Prostate gland (tissue), 2 donors: Measurements from ENCODE around the gene ALDH1L1. TPM values are rescaled to one million over a fixed set of nuclear protein-coding genes. Genes with fewer than 3 reads are reported as not detected.

Experiments used
- DNase-seq: peaks from one replicate; pipeline ENCODE4 v3.0.0-alpha.2; 2019; ENCODE audit warnings: low spot score
- H3K27ac ChIP-seq, 2 donors: fragments of 200-600 bp; sonication (generic); 2 replicates each; pipeline ENCODE4 v1.5.1; 2017 to 2019
- H3K27me3 ChIP-seq: fragments of 200-600 bp; sonication (generic); replicated peaks from 2 replicates; pipeline ENCODE4 v1.5.1; 2019; ENCODE audit not compliant: insufficient read depth
- H3K36me3 ChIP-seq, 2 donors: fragments of 200-600 bp; sonication (generic); 1 replicate in 1 of 2; 2 replicates in 1 of 2; pipeline versions ENCODE4 v1.5.1 to v1.8.1; 2017 to 2019
- H3K4me1 ChIP-seq: fragments of 200-600 bp; sonication (generic); replicated peaks from 2 replicates; pipeline ENCODE4 v1.5.1; 2019
- H3K4me3 ChIP-seq, 2 donors: fragments of 200-600 bp; sonication (generic); 2 replicates each; pipeline ENCODE4 v1.5.1; 2017 to 2019
- H3K9me3 ChIP-seq: fragments of 200-600 bp; sonication (generic); 2 replicates; pipeline ENCODE4 v1.5.1; 2017
- CTCF ChIP-seq, 4 experiments: fragments of 200-600 bp in 2 of 4; fragments of 450-650 bp in 2 of 4; sonication (generic) in 2 of 4; IDR thresholded peaks; 1 replicate in 3 of 4; 2 replicates in 1 of 4; pipeline ENCODE4 v1.5.1; 2016 to 2019; ENCODE audit warnings: antibody characterized with exemption in 4 of 4, mild to moderate bottlenecking in 2 of 4, moderate library complexity in 2 of 4
- POLR2A ChIP-seq: fragments of 450-650 bp; IDR thresholded peaks from one replicate; pipeline ENCODE4 v1.6.1; 2016; ENCODE audit warnings: antibody characterized with exemption, mild to moderate bottlenecking
- POLR2AphosphoS5 ChIP-seq: sonication (generic); formaldehyde crosslinking; IDR thresholded peaks from one replicate; pipeline ENCODE4 v1.6.1; 2017; ENCODE audit warnings: antibody characterized with exemption
- WGBS: methylation state at CpG from one replicate; pipeline ENCODE4 v1.1.5; 2018; 5-methylcytosine and 5-hydroxymethylcytosine counted together
- intact Hi-C: fragments of 100-400 bp; cut with DNase I; formaldehyde crosslinking; loops from one replicate; pipeline ENCODE4 v1.14.2; 2022
- total RNA-seq, 2 donors: library from RNA; depleted of rRNA; stranded (reverse); fragments of >200 nt; gene quantifications; one replicate each; pipeline ENCODE4 v1.1.0, GENCODE V29; 2016

Gene ALDH1L1
- total RNA-seq = 10 to 100 TPM; 19.6 to 57.3 TPM

GRCh38 chr3:126180477-126181397, at the start of gene ALDH1L1:
TSS of gene ALDH1L1 (minus strand) at chr3:126180586. CDS start at chr3:126160979, 19,607 bp downstream.
- no peaks in the 10 kb centered on the region for H3K27me3 ChIP-seq
- TF ChIP-seq CTCF (IDR thresholded peaks at IDR 0.05) (peak in 2 of 4 experiments; percentile 6 to 8), POLR2A (peak; percentile 64), POLR2AphosphoS5 (peak; percentile 71)
- H3K4me1 ChIP-seq = no peaks in the 10 kb centered on the region
- intact Hi-C loops = no loop called here
- no peaks in the 10 kb centered on the region for H3K9me3 ChIP-seq
- H3K27ac ChIP-seq = peak within 1 kb of the TSS; percentile 82 to 83
- peak; percentile 90 for DNase-seq
- peak within 1 kb of the TSS; percentile 45 to 52 for H3K4me3 ChIP-seq
- 5% methylated on average over 54 of the region's 54 CpGs for WGBS
- H3K36me3 ChIP-seq = no peaks in the 10 kb centered on the region

- peak overlapping the region in 1 of 2 donors; percentile 2 for H3K27ac ChIP-seq
- no peak for DNase-seq
- H3K36me3 ChIP-seq = no peaks in the 10 kb centered on the region
- H3K4me1 ChIP-seq = no peaks in the 10 kb centered on the region
- TF ChIP-seq POLR2AphosphoS5 (no peak), POLR2A (no peak), CTCF (IDR thresholded peaks at IDR 0.05) (no peak)
- no peaks in the 10 kb centered on the region for H3K27me3 ChIP-seq
- H3K9me3 ChIP-seq = no peaks in the 10 kb centered on the region
- WGBS = 77% methylated on average over 1 of the region's 1 CpG
- intact Hi-C loops = no loop called here
- H3K4me3 ChIP-seq = no peak overlapping the region
These were observed 46.0 kb upstream of the ALDH1L1 start for GRCh38 chr3:126226374-126226773.

GRCh38 chr3:126216416-126216815, 36.0 kb upstream of the ALDH1L1 start:
- no peaks in the 10 kb centered on the region for H3K9me3 ChIP-seq

GRCh38 chr3:126213379-126214028, 33.1 kb upstream of the ALDH1L1 start:
- Histone ChIP-seq H3K9me3 (no peaks in the 10 kb centered on the region), H3K36me3 (no peaks in the 10 kb centered on the region), H3K27me3 (no peaks in the 10 kb centered on the region), H3K4me3 (peak overlapping the region; percentile 36 to 43), H3K27ac (peak overlapping the region; percentile 70 to 87), H3K4me1 (no peaks in the 10 kb centered on the region)
- 19% methylated on average over 35 of the region's 50 CpGs for WGBS
- TF ChIP-seq CTCF (IDR thresholded peaks at IDR 0.05) (no peak), POLR2A (no peak), POLR2AphosphoS5 (no peak)
- DNase-seq = no peak
- intact Hi-C loops = no loop called here

More at GRCh38 chr3:126216416-126216815, 36.0 kb upstream of the ALDH1L1 start:
- Histone ChIP-seq H3K36me3 (no peaks in the 10 kb centered on the region), H3K4me1 (no peaks in the 10 kb centered on the region), H3K27ac (no peak overlapping the region), H3K4me3 (no peak overlapping the region), H3K27me3 (no peaks in the 10 kb centered on the region)
- DNase-seq = no peak
- intact Hi-C loops = no loop called here
- TF ChIP-seq POLR2AphosphoS5 (no peak), CTCF (IDR thresholded peaks at IDR 0.05) (no peak), POLR2A (no peak)
- WGBS = 100% methylated on average over 1 of the region's 1 CpG
